ENCODE data around the gene CCDC17.

GRCh38 chr1:45607404-45608074, 16.3 kb downstream of the CCDC17 start:
- TF ChIP-seq POLR2AphosphoS5 (IDR thresholded peaks at IDR 0.05) = no peak
- no peak for TF ChIP-seq POLR2A (IDR thresholded peaks at IDR 0.05)
- no peak for TF ChIP-seq CTCF (IDR thresholded peaks at IDR 0.05)
- no peak for TF ChIP-seq EP300 (IDR thresholded peaks at IDR 0.05)

Measured in gastroesophageal sphincter (tissue), 3 donors.